ENCODE results near the gene CDK5RAP2. TPM values are rescaled to one million over a fixed set of nuclear protein-coding genes. Genes with fewer than 3 reads are reported as not detected.

CDK5RAP2 gene
- total and polyA plus RNA-seq, 8 donors = 24.7 to 438 (median 31.3) TPM

- no peaks in the 10 kb centered on the region for H3K27me3 ChIP-seq
- intact Hi-C loops (cut with DNase I; ENCODE audit: low total_unique reads) = no loop called here
- no peak overlapping the region for H3K4me3 ChIP-seq
- H3K9me3 ChIP-seq = no peaks in the 10 kb centered on the region
- WGBS, 5 donors = 90 to 91% (median 90%) methylated on average over 5 of the region's 5 CpGs
- TF ChIP-seq POLR2AphosphoS5 (IDR thresholded peaks at IDR 0.05) = no peak
- H3K27ac ChIP-seq = no peak overlapping the region
- DNase-seq = no peak
- peaks cover 33 to 81% (median 75%) of the 10 kb centered on the region in 4 donors for H3K36me3 ChIP-seq
- peaks cover 10 to 52% (median 27%) of the 10 kb centered on the region in 4 donors for H3K4me1 ChIP-seq
Measured at GRCh38 chr9:120568816-120569215, 11.2 kb downstream of the CDK5RAP2 start.

- 97 to 98% (median 98%) methylated on average over 4 of the region's 4 CpGs for WGBS, 5 donors
- no peak overlapping the region for H3K4me3 ChIP-seq
- no peak for DNase-seq
- no peaks in the 10 kb centered on the region for H3K27me3 ChIP-seq
- H3K36me3 ChIP-seq = peaks cover 33 to 89% (median 82%) of the 10 kb centered on the region in 4 donors
- no peak for TF ChIP-seq EP300 (IDR thresholded peaks at IDR 0.05)
- no peak for TF ChIP-seq POLR2A (IDR thresholded peaks at IDR 0.05)
- TF ChIP-seq, protein P1, sequence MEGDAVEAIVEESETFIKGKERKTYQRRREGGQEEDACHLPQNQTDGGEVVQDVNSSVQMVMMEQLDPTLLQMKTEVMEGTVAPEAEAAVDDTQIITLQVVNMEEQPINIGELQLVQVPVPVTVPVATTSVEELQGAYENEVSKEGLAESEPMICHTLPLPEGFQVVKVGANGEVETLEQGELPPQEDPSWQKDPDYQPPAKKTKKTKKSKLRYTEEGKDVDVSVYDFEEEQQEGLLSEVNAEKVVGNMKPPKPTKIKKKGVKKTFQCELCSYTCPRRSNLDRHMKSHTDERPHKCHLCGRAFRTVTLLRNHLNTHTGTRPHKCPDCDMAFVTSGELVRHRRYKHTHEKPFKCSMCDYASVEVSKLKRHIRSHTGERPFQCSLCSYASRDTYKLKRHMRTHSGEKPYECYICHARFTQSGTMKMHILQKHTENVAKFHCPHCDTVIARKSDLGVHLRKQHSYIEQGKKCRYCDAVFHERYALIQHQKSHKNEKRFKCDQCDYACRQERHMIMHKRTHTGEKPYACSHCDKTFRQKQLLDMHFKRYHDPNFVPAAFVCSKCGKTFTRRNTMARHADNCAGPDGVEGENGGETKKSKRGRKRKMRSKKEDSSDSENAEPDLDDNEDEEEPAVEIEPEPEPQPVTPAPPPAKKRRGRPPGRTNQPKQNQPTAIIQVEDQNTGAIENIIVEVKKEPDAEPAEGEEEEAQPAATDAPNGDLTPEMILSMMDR (IDR thresholded peaks at IDR 0.05) = no peak
- TF ChIP-seq POLR2AphosphoS5 (IDR thresholded peaks at IDR 0.05) = no peak
- H3K4me1 ChIP-seq = peaks cover 10 to 57% (median 30%) of the 10 kb centered on the region in 4 donors
- no peak overlapping the region for H3K27ac ChIP-seq
- no peaks in the 10 kb centered on the region for H3K9me3 ChIP-seq
- intact Hi-C loops (cut with DNase I; ENCODE audit: low total_unique reads) = no loop called here
Measured at GRCh38 chr9:120567874-120568273, 12.1 kb downstream of the CDK5RAP2 start.

DNA sequence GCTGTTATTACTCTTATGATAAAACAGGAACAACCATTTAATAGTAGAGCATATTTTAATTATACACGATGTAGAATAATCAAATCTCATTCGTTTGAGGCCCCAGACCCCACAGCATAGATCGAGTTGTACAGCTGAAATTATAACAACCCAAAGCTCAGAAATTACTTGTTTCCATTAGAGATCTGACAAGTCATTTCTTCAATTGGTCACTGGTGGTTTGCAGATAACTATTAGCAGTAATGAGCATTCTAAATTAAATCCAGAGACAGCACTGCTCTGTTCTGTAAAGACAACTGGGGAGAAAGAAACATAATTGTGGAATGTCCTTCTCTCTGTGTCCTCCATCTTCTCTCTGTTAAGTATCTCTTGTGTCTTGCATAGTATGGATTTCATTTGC, 12.9 kb downstream of the CDK5RAP2 start:
- H3K36me3 ChIP-seq = peaks cover 33 to 97% (median 88%) of the 10 kb centered on the region in 4 donors
- H3K9me3 ChIP-seq = no peaks in the 10 kb centered on the region
- TF ChIP-seq POLR2AphosphoS5 (IDR thresholded peaks at IDR 0.05) (no peak), EP300 (IDR thresholded peaks at IDR 0.05) (no peak), POLR2A (IDR thresholded peaks at IDR 0.05) (no peak)
- TF ChIP-seq, protein P1 (IDR thresholded peaks at IDR 0.05) = no peak
- no peak overlapping the region for H3K4me3 ChIP-seq
- intact Hi-C loops (cut with DNase I; ENCODE audit: low total_unique reads) = no loop called here
- WGBS, 5 donors = 83 to 94% (median 89%) methylated on average over 3 of the region's 3 CpGs
- DNase-seq = no peak
- peaks cover 5 to 55% (median 24%) of the 10 kb centered on the region in 4 donors for H3K4me1 ChIP-seq
- H3K27me3 ChIP-seq = no peaks in the 10 kb centered on the region
- H3K27ac ChIP-seq = no peak overlapping the region

GRCh38 chr9:120564589-120564988, 15.4 kb downstream of the CDK5RAP2 start:
- no peak overlapping the region for H3K4me3 ChIP-seq
- H3K27me3 ChIP-seq = no peaks in the 10 kb centered on the region
- WGBS, 5 donors = 94 to 99% (median 97%) methylated on average over 3 of the region's 3 CpGs
- DNase-seq = no peak
- H3K27ac ChIP-seq = no peak overlapping the region
- intact Hi-C loops (cut with DNase I; ENCODE audit: low total_unique reads) = no loop called here
- TF ChIP-seq EP300 (IDR thresholded peaks at IDR 0.05) = no peak
- peaks cover 0 to 30% (median 7%) of the 10 kb centered on the region in 4 donors for H3K4me1 ChIP-seq
- no peaks in the 10 kb centered on the region for H3K9me3 ChIP-seq
- H3K36me3 ChIP-seq = peaks cover 17 to 88% (median 73%) of the 10 kb centered on the region in 4 donors

DNA sequence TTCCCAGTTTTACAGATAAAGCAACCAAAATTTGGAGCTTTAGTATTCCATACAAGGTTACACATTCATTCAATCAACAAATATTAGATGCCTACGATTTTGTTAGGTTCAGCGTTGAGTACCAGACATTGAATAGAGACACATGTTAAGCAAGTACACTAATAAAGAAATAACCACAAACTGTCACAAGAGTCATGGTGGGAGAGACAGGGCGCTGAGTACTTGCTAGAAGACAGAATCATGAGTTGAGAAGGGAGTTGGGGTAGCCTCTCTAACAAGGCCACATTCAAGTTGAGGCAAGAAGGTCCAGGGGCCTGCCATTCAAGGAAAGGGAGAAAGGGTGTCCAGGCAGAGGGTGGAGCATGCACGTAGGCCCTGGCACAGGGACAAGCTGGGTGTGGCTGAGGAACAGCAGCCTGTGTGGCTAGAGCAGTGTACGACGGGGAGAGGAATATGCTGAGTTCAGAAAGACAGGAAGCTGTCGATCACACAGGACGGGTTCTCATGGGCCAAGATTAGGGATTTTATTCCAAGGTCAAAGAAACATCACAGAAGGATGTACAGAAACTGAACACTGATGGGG, 17.0 kb downstream of the CDK5RAP2 start:
- 46 to 58% (median 57%) methylated on average over 8 of the region's 8 CpGs for whole genome bisulfite sequencing, 5 donors
- Histone ChIP-seq H3K9me3 (no peaks in the 10 kb centered on the region), H3K4me1 (peaks cover 0 to 25% (median 7%) of the 10 kb centered on the region in 4 donors), H3K4me3 (no peak overlapping the region), H3K27ac (no peak overlapping the region), H3K27me3 (no peaks in the 10 kb centered on the region), H3K36me3 (peaks cover 6 to 75% (median 57%) of the 10 kb centered on the region in 4 donors)
- no peak for TF ChIP-seq POLR2AphosphoS5 (IDR thresholded peaks at IDR 0.05)
- no peak for TF ChIP-seq EP300 (IDR thresholded peaks at IDR 0.05)
- TF ChIP-seq, protein P1 (IDR thresholded peaks at IDR 0.05) = no peak
- TF ChIP-seq POLR2A (IDR thresholded peaks at IDR 0.05) = no peak
- DNase-seq = peak; percentile 35 to 52
- intact Hi-C loops (cut with DNase I; ENCODE audit: low total_unique reads) = no loop called here
